ENCODE measurements around the gene PDE4A.

- TF ChIP-seq, protein P1, sequence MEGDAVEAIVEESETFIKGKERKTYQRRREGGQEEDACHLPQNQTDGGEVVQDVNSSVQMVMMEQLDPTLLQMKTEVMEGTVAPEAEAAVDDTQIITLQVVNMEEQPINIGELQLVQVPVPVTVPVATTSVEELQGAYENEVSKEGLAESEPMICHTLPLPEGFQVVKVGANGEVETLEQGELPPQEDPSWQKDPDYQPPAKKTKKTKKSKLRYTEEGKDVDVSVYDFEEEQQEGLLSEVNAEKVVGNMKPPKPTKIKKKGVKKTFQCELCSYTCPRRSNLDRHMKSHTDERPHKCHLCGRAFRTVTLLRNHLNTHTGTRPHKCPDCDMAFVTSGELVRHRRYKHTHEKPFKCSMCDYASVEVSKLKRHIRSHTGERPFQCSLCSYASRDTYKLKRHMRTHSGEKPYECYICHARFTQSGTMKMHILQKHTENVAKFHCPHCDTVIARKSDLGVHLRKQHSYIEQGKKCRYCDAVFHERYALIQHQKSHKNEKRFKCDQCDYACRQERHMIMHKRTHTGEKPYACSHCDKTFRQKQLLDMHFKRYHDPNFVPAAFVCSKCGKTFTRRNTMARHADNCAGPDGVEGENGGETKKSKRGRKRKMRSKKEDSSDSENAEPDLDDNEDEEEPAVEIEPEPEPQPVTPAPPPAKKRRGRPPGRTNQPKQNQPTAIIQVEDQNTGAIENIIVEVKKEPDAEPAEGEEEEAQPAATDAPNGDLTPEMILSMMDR (conservative IDR thresholded peaks at IDR 0.05): no peak
- no peak for TF ChIP-seq EZH2 (IDR thresholded peaks at IDR 0.05; ENCODE audit: low read depth)
Observed at GRCh38 chr19:10393137-10393536, 27.2 kb upstream of the PDE4A start.

All from PC-9 (cell line).